Stimulated activated CD4-positive, alpha-beta T cell treated with anti-CD3 and anti-CD28 coated beads, Interleukin-15, amount 100 ng/mL, for 24 hours (primary cell): ENCODE results near the gene VDAC2.
"Not testable (repeated sequence)": the region's sequence is repeated elsewhere in the genome, so short reads cannot be mapped to it uniquely, and the experiment has no call there.

ENCODE experiments used
- DNase-seq: peaks from one replicate; pipeline ENCODE4 v3.0.0-alpha.2; 2020

Gene VDAC2, protein sequence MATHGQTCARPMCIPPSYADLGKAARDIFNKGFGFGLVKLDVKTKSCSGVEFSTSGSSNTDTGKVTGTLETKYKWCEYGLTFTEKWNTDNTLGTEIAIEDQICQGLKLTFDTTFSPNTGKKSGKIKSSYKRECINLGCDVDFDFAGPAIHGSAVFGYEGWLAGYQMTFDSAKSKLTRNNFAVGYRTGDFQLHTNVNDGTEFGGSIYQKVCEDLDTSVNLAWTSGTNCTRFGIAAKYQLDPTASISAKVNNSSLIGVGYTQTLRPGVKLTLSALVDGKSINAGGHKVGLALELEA

GRCh38 chr10:75210282-75211006 lies at the start of gene VDAC2:
VDAC2 (plus strand) TSS chr10:75210796; CDS start chr10:75211159, 363 bp downstream.
- peak; percentile 93 for DNase-seq

DNA sequence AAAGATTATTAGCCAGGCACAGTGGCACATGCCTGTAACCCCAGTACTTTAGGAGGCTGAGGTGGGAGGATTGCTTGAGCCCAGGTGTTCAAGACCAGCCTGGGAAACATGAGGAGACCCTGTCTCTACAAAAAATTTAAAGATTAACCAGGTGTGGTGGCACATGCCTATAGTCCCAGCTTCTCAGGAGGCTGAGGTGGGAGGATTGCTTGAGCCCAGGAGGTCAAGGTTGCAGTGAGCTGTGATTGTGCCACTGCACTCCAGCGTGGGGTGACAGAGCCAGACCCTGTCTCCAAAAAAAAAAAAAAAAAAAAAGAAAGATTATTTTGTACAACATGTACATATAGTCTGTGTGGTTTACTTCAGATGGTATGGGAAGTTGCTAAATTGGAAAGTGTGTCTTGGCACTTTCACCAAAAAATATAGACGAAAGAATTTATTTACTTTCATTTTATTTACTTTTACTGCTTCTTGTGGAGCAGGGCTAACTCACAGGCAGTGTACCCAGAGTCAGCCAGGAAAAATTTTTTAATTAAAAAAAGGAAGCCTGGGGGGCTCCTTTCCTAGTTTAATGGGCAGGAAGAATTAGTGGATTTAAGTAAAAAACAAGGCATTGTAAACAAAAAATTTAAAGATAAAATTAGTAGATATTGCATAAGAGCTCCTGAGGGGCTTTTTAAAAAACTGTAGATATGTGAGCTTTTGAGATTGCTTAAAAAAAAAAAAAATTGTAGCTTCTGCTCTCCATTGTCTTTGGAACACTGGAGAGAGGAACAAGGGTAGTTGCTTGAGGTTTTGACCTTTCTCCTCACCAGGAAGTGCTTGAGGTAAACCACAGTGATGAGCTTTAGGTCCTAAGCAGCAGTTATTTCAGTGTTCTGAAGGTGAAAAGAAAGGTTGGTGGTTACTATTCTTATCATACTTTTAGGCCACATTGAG lies 44.6 kb upstream of the VDAC2 start:
- DNase-seq = no peak

GRCh38 chr10:75166623-75166972 lies 44.0 kb upstream of the VDAC2 start:
- no peak for DNase-seq

DNA sequence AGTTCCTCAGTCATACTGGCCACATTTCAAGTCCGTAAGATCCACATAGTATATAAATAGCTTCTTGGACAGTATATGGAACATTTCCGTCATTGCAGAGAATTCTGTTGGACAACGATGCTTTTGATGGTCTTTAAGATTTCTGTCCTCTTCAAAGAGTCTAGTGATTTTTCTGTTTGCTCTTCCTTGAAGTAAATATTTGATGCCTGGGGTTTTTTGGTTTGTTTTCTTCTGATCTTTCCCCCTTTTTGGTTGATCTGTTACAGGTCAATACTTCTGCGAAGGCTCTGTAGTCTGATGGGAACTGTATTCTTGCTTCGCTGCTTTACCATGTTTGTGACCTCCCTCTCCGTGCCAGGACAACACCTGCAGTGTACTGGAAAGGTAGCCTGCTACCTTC lies 42.3 kb upstream of the VDAC2 start:
- no peak for DNase-seq

GRCh38 chr10:75170215-75170614 lies 40.4 kb upstream of the VDAC2 start:
- DNase-seq = no peak

DNA sequence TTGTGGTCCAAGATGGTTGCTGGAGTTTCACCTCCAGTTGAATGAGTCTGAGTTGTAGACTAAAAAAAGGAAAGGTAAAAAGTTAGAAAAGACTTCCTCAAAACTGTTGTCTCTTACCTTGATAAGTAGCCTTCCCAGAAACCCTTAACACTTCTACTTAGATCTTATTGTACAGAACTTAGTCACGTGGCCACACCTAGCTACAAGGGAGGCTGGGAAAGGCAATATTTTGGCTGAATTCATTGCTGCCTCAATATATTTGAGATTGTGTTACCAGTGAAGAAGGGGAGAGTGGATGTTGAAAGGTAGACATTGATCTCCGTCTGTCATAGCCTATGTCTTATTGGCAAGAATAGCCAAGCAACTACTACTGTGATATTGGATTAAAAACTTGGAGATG lies 35.5 kb upstream of the VDAC2 start:
- DNase-seq = no peak

GRCh38 chr10:75176046-75176445 lies 34.5 kb upstream of the VDAC2 start:
- DNase-seq = no peak

GRCh38 chr10:75176736-75177135 lies 33.9 kb upstream of the VDAC2 start:
- no peak for DNase-seq

GRCh38 chr10:75179657-75180177 lies 30.9 kb upstream of the VDAC2 start:
- no peak for DNase-seq

GRCh38 chr10:75180592-75180991 lies 30.0 kb upstream of the VDAC2 start:
- no peak for DNase-seq

GRCh38 chr10:75181073-75181472 lies 29.5 kb upstream of the VDAC2 start:
- no peak for DNase-seq

GRCh38 chr10:75186310-75186709 lies 24.3 kb upstream of the VDAC2 start:
- no peak for DNase-seq

DNA sequence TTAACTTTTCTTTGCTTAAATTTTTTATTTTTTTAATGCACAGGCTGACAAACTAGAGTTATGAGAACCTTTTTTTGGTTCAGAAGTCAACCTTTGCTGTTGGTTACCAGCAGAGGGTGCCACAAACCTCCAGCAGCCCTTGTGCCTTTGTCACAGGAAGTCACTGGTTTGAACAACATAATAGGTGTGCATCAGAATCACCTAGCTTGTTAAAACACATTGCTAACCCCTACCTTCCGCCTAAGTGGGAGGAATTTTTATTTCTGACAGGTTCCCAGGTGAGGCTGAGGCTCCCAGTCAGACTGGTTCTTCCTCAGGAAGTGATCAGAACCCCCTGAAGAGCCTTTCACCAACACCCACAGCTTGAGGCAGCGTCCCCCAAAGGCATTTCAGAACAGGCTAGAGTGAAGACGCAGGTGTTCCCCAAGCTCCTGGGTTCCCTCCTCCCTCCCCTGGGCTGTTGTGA lies 22.6 kb upstream of the VDAC2 start:
- DNase-seq = peak; percentile 68

- not testable (repeated sequence) for DNase-seq
Measured at GRCh38 chr10:75188522-75188921, 22.1 kb upstream of the VDAC2 start.

GRCh38 chr10:75189266-75190096 lies 21.1 kb upstream of the VDAC2 start:
- no peak for DNase-seq

DNA sequence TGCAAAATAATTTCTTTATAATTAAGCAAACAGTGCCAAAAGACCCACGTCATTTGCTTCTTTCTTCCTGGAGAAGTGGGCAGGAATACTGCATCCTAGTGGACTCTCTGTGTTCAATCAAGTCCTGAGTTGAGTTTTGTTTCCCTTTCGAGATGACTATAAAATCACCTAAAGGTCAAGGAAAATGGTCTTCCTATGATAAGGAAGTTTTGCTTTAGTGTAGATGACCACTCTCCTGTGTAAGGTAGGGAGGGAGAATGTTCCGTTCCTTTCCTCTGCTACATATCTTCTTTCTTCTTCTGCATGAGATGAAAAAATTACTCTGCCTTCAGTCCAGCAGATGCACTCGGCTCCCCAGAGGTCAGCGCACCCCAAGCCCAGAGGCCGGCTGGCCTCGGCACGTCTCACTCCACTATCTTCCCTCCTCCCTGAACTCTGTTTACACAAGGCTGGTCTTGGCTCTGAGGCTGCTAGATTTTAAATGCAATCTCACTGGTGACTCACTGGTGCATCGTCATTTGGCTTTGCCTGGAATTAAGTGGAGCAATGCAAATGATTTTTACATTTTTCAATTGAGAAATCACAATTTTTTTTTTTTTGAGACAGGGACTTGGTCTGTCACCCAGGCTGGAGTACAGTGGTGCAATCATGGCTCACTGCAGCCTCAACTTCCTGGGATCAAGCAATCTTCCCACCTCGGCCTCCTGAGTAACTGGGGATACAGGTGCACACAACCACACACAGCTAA lies 18.6 kb upstream of the VDAC2 start:
- DNase-seq = no peak

DNA sequence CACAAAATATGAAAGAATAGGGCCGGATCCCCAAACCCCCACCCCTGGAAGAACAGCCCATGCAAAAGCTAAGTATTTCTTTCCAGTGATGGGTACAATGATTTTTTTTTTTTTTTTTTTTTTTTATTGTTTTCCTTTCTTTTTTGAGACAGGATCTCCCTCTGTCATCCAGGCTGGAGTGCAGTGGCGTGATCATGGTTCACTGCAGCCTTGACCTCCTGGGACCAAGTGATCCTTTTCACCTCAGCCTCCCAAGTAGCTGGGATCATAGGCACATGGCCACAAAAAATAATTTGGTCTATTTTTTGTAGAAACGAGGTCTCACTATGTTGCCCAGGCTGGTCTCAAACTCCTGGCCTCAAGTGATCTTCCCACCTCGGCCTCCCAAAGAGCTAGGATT lies 16.0 kb upstream of the VDAC2 start:
- DNase-seq = not testable (repeated sequence)

DNA sequence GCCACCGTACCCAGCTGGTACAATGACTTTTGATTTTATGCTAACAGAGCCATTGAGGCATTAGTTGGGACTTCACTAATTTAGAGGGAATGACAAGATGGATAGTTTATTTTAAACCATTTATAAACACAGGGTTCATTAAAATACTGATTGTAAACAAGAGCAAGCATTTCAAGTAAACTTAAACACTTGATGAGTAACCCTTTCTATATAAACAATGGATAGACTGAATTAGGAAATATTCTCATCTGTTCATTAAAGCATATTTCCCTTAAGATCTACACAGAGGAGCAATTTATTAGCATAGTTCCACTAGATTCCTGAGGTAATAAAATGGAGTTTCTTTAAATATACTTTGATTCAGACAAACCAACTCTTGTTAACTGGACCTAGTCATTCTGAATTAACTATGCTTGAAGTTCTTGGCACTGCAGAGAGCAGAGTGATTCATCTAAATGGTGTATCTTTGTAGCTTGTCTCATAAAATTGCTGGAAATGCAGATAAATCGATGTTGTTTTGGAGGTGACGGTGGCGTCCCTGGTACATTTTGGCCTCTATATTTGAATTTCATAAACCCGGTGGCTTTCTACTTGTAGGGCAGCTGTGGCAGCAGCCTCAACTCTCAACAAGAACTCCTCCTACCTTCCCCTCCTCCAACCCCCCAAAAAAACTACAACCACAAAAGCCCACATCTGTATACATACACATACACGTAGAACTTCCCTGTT lies 15.4 kb upstream of the VDAC2 start:
- no peak for DNase-seq

DNA sequence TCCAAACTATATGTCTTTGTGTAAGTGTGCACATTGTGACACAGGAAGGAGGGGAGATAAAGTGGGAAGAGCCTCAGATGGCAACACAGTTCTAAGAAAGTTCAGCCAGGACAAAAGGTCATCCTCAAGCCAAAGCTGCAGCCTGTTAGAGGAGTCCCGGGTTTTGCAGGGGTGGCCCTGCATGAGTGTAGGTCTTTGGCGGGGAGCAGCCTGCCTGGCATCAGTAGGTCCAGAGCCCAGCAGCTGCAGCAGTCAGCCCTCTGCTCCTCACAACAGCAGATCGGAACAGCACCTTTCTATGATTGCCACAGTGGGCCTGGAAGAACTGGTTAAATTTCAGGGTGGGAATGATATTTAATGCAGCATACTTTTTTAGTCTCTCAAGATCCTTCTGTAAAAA lies 13.5 kb upstream of the VDAC2 start:
- DNase-seq = no peak

DNA sequence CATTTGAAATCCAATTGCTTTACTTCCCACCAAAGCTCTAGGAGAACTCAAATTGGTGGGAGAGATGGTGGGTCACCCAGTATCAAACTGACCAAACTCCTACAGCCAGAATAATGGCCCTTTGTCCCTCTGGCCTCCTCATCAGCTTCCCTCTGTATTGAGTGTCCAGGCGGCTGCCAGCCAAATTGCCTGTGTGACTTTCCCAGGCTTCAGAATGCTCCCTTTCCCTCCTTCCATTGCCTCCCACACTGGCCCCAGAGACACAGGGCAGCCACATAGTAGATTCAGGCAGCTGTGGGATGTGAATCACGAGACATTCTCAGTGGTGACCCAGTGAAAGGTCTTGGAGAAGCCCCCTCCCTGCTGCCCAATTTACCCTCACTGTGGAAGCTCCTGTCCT lies 12.7 kb upstream of the VDAC2 start:
- DNase-seq = no peak

DNA sequence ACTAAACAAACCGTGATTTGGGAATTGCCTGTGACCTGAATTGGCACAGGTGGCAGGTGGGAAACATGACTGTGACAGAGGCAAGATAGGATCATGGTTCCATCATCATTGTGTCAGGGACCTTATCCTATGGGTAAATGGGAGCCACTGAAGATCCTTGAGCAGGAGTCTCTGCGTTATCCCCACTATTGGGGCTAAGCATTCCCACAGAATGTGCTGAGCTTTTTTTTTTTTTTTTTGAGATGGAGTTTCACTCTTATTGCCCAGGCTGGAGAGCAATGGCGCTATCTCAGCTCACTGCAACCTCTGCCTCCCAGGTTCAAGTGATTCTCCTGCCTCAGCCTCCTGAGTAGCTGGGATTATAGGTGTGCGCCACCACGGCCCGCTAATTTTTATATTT lies 10.6 kb upstream of the VDAC2 start:
- DNase-seq = not testable (repeated sequence)
